CD4-positive, alpha-beta T cell treated with Interleukin-12 subunit alpha and Interleukin-12 subunit beta, for 1 hour (primary cell): ENCODE data around the gene MGST3.
A peak's percentile ranks its signal among the peaks of the same experiment; 100 is the strongest.
"Not testable (repeated sequence)": the region's sequence is repeated elsewhere in the genome, so short reads cannot be mapped to it uniquely, and the experiment has no call there.

Experiments used
- DNase-seq: peaks from one replicate; pipeline ENCODE4 v3.0.0-alpha.2; 2020

The MGST3 gene

GRCh38 chr1:165630629-165631341 lies at the start of gene MGST3:
MGST3 (plus strand) TSS chr1:165631234; CDS start chr1:165649848, 18,614 bp downstream.
- peak; percentile 95 for DNase-seq

DNA sequence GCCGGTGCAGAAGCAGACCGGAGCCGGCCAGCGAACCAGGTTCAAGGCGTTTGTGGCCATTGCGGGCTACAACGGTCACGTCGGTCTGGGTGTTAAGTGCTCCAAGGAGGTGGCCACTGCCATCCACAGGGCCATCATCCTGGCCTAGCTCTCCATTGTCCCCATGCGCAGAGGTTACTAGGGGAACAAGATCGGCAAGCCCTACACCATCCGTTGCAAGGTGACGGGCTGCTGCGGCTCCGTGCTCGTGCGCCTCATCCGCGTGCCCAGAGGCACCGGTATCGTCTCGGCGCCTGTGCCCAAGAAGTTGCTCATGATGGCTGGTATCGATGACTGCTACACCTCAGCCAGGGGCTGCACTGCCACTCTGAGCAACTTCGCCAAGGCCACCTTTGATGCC lies 49.1 kb upstream of the MGST3 start:
- no peak for DNase-seq

DNA sequence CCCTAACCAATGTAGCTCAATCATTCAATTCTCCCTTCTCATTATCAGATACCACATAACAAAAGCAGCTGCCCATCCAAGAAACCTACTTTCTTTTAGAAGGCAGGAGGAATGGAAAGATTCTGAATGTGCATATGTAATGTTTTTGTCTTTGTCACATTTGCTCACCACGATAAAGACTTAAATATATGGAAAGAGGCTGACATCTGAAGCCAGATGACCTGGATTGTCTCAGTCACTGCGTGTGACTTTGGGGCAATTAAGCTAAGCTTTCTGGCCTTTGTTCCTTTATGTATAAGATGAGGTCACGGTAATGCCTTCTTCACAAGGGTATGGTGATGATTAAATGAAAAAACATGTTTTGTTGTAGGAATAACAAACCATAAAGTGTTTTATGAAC lies 44.6 kb upstream of the MGST3 start:
- DNase-seq, result no peak

DNA sequence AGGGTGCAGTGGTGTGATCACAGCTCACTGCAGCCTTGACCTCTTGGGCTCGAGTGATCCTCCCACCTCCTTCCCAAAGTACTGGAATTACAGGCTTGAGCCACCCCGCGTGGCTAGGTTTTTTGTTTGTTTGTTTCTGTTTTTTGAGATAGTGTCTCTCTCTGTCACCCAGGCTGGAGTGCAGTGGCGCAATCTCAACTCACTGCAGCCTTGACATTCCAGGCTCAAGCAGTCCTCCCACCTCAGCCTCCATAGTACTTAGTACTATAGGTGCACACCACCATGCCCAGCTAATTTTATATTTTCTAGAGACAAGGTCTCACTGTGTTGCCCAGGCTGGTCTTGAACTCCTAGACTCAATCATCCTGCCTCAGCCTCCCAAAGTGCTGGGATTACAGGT lies 39.6 kb upstream of the MGST3 start:
- not testable (repeated sequence) for DNase-seq

- peak; percentile 82 for DNase-seq
Measured at GRCh38 chr1:165592945-165593823, 37.9 kb upstream of the MGST3 start.

DNA sequence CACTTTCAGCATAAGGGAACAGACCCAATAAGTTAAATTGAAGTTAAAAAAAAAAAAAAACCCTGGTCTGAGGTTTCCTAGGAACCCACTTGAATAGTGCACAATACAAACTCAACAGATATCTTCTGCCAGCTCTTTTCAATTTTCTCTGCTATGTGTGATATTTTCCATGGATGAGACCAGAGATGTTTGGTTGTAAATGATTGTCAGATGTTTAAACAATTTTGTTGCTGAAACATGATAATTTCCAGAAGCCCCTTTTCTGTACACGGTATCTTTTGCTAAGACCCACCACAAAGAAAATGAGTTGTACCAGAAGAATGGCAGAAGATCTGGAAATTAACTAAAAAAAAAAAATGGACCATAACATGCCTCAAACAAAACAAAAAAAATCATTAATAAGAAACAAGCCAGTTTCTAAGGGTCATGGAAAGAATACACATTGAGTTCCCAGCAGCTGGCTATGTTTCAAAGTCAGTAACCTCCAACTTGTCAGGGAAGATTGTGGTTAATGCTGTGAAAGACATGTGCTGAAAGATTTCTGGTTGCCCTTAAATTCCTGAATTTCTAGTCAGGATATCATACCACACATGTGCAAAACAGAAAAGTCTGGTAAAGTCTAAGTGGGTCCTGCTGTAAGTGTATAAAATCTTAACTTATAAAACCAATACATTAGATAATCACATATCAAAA lies 35.6 kb upstream of the MGST3 start:
- DNase-seq, result no peak

DNA sequence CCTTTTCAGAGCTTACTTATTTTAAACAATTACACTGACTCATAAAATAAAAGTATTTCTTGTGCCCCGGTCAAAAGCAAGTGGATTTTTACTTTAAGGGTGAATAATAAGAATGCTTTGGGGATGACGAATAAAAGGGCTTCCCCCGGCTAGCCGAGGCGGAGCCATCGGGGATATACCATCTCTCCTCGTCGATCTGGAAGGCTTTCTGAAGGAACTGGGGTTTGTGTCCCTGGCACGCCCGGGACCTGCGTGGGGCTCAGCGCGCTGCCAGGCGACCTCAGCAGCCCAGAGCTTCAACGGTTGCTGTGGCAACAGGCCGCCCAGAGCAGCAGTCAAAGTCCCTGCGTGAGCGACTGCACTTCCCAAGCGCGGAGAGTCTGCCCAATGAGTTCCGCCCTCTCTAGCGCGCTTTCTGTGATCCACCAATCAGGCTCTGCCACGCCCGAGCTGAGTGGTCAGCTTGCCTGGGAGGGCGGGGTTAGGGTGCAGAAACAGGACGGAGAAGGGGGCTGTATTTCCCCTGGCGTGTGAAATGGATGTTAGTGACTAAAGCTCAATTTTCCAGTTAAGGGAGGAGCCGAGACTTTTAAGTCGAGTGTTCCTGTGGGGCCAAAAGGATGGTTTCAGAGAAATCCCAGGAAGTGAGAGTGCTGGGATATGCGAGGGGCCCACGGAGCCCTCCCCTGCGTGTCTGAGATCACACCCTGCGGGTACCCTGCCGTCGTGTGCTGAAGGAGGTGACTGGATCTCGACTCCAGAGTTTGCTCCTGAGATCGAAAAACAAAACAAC lies 33.0 kb upstream of the MGST3 start:
- DNase-seq, result peak; percentile 93

- no peak for DNase-seq
Measured at GRCh38 chr1:165598676-165599059, 32.4 kb upstream of the MGST3 start.

DNA sequence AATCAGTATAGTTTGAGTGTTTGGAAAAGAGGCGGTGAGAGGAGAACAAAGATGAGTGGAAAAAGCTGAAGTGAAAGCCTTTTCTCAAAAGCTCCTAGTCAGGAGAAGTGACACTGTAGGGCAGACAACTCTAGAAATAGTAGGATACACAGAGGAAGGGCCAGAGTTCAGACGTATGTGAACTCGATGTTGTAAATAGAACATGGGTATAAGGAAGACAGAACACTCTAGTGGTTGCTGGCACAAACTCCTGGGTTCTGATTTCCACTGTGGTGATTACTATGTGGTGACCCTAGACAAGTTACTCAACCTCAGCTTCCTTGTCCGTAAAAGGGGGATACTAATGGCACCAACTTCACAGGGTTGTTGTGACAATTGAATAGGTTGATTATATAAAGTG lies 30.2 kb upstream of the MGST3 start:
- DNase-seq, result no peak

GRCh38 chr1:165603810-165604209 lies 27.2 kb upstream of the MGST3 start:
- no peak for DNase-seq

DNA sequence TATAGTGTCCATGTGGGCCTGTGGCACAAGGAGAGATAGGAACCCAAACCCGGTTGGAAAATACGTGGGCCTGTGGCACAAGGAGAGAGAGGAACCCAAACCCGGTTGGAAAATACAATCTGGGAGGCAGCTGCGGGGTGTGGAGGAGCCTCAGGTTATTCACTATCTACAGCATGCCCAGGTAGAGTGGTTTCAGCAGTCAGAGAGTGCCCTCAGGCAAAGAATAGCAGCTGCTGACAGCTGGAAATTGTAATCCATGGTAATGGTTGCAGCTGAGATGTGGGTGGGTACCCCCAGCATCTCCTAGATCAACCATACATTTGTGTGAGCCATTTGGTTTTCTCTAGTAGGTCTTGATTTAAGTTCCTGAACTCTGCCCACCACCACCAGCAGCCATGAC lies 25.8 kb upstream of the MGST3 start:
- DNase-seq, result no peak

DNA sequence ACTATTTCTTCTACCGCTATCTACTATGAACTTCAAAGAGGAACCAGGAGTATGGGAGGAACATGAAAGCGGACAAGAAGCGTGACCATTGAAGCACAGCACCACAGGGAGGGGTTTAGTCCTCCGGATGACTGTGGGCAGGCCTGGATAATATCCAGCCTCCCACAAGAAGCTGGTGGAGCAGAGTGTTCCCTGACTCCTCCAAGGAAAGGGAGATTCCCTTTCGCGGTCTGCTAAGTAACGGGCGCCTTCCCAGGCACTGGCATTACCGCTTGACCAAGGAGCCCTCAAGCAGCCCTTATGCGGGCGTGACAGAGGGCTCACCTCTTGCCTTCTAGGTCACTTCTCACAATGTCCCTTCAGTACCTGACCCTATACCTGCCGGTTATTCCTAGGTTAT lies 24.4 kb upstream of the MGST3 start:
- DNase-seq, result not testable (repeated sequence)

- no peak for DNase-seq
Measured at GRCh38 chr1:165610866-165611265, 20.2 kb upstream of the MGST3 start.

- no peak for DNase-seq
Measured at GRCh38 chr1:165612062-165612461, 19.0 kb upstream of the MGST3 start.

GRCh38 chr1:165616054-165616612 lies 14.9 kb upstream of the MGST3 start:
- DNase-seq, result no peak

GRCh38 chr1:165616987-165617546 lies 14.0 kb upstream of the MGST3 start:
- no peak for DNase-seq

DNA sequence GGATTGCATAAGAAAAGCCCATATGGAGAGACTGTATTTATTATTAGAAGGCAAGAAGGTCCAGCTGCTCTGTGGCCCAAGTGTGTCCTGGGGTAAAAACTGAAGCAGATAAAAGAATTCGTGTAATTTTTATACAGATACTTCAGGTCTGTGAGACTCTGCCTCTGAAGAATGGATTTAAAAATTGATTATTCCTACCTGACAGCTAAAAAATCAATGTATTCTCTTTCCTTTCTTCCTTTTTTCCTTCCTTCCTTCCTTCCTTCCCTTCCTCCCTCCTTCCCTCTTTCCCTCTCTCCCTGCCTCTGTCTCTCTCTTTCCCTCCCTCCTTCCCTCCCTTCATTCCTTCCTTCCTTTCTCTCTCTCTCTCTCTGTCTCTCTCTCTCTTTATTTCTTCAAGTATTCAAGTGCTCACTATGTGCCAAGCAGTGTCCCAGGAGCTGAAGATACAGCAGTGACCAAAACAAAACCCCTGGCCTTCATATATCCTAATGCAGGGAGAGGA lies 11.3 kb upstream of the MGST3 start:
- DNase-seq, result no peak

DNA sequence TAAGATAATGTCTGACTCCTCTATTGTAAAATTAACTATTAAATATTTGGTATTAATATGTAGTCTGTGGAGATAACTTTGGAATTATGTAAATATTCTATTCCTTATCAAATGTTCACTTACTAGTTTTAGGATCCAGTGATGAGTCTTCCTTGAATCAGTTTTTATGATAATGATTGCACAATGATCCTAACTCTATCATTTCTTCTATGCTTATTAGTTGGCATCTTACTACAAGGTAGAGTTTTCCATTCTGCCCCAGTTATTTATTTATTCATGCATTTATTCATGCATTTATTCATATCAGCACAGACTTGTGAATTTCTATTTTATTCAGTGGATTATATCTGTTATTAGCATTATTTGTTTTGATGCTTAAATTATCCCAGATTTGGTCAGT lies 7.4 kb upstream of the MGST3 start:
- DNase-seq, result no peak

- DNase-seq, result no peak
Measured at GRCh38 chr1:165624441-165624840, 6.6 kb upstream of the MGST3 start.

DNA sequence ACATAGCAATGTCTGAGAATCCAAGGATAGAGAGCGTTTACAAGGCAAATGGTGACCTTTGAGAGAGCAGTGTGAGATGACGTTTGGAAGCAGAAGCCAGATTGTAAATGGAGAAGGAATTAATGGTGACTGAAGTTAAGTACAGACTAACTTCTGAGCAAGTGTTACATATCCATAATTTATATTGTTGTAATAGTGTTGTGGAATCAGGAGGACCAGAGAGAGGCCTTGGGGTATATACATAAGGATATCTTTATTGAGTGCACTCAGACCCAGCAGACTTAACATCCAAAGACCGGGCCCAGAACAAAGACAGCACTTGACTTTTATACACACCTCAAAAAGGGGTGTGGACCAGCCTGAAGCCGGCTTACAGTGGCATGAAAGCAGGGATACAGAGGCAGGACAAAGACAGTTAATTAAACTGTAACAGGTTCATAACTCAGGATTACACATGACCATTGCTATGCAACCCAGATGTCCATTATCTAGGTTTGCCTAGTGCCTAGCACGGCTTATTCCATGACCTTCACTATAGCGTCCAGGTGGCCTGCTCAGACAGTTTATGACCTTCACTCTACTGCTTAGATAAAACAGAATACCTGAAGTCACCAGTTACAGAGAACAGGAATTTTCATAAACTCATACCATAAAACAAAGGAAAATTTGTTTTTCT lies 2.7 kb upstream of the MGST3 start:
- no peak for DNase-seq

DNA sequence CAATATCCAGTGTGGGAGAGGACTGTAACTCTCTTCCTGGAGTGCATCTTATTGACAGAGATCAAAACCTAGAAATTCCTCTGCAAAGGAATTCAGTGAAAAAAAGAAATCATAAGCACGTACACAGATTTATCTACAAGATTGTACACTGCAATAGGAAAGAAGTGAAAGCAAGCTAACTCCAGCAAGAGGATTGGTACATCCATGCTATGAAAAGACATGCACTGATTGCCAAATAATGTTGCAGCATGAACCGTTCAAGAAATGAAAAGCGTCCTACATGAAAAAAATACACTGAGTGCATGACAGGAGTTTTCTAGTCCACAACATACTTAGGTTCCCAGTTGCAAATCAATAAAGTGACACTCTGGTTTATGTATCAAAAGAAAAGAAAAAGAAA lies 1.9 kb upstream of the MGST3 start:
- no peak for DNase-seq
